OCI-LY3 (cell line): ENCODE results near the gene SLC35A5.

Experiments used
- H2AFZ ChIP-seq: fragments of 200-600, 300-600 bp; shearing (Covaris generic); 2 replicates; pipeline ENCODE4 v1.6.0; 2014; ENCODE audit warnings: antibody characterized with exemption, low read depth, low read length
- H3K27ac ChIP-seq: fragments of 200-600, 300-600 bp; sonication (generic); 2 replicates; pipeline ENCODE4 v1.5.1; 2014; ENCODE audit warnings: mild to moderate bottlenecking, low read length, moderate library complexity, mixed read lengths
- H3K27me3 ChIP-seq: fragments of 200-600, 300-600 bp; sonication (generic); 2 replicates; pipeline ENCODE4 v1.6.1; 2014; ENCODE audit warnings: low read depth, low read length, mixed read lengths
- H3K36me3 ChIP-seq: fragments of 200-600, 300-600 bp; sonication (generic); replicated peaks from 2 replicates; pipeline ENCODE3; 2014; ENCODE audit warnings: low read depth, low read length, mixed read lengths
- H3K4me1 ChIP-seq: fragments of 300-600, 200-600 bp; sonication (generic); 2 replicates; pipeline ENCODE4 v1.6.1; 2014; ENCODE audit warnings: low read length, mixed read lengths
- H3K4me2 ChIP-seq: fragments of 200-600, 300-600 bp; sonication (generic); 2 replicates; pipeline ENCODE4 v1.6.1; 2014; ENCODE audit warnings: low read length, mixed read lengths
- H3K4me3 ChIP-seq: fragments of 300-600, 200-600 bp; sonication (generic); 2 replicates; pipeline ENCODE4 v1.5.1; 2014; ENCODE audit warnings: antibody characterized with exemption, mild to moderate bottlenecking, low read length, moderate library complexity
- H3K79me2 ChIP-seq: fragments of 300-600, 200-600 bp; shearing (Covaris generic); 2 replicates; pipeline ENCODE4 v1.6.1; 2014; ENCODE audit warnings: mild to moderate bottlenecking, low read length, mixed read lengths
- H3K9ac ChIP-seq: fragments of 300-600, 200-600 bp; shearing (Covaris generic); 2 replicates; pipeline ENCODE4 v1.6.0; 2014; ENCODE audit warnings: mild to moderate bottlenecking, low read length, moderate library complexity
- H3K9me3 ChIP-seq: fragments of 200-600, 300-600 bp; shearing (Covaris generic); 2 replicates; pipeline ENCODE4 v1.6.1; 2014; ENCODE audit warnings: low read length, mixed read lengths; ENCODE audit not compliant: insufficient read depth
- H4K20me1 ChIP-seq: fragments of 200-600, 300-600 bp; sonication (generic); 2 replicates; pipeline ENCODE4 v1.6.1; 2016; ENCODE audit warnings: low read length, mixed read lengths; ENCODE audit not compliant: insufficient read depth
- CTCF ChIP-seq: fragments of 200-600, 300-600 bp; sonication (generic); IDR thresholded peaks from 2 replicates; pipeline ENCODE4 v1.5.1; 2014; ENCODE audit warnings: antibody characterized with exemption, low read length, low read depth
- EZH2phosphoT487 ChIP-seq: fragments of 200-600 bp; shearing (Covaris generic); IDR thresholded peaks from 2 replicates; pipeline ENCODE4 v1.6.1; 2018; ENCODE audit warnings: antibody characterized with exemption, mixed run types, low read depth

The SLC35A5 gene

GRCh38 chr3:112585782-112586181 is 23.9 kb downstream of the SLC35A5 start:
- no peak overlapping the region for H3K27ac ChIP-seq
- H3K9ac ChIP-seq, result no peak overlapping the region
- no peaks in the 10 kb centered on the region for H3K27me3 ChIP-seq
- no peaks in the 10 kb centered on the region for H4K20me1 ChIP-seq
- H2AFZ ChIP-seq, result no peak overlapping the region
- no peak overlapping the region for H3K4me3 ChIP-seq
- TF ChIP-seq EZH2phosphoT487 (no peak), CTCF (no peak)
- H3K4me2 ChIP-seq, result no peak overlapping the region
- H3K4me1 ChIP-seq, result peaks cover 41% of the 10 kb centered on the region
- no peaks in the 10 kb centered on the region for H3K9me3 ChIP-seq
- no peaks in the 10 kb centered on the region for H3K79me2 ChIP-seq
- peaks cover 36% of the 10 kb centered on the region for H3K36me3 ChIP-seq

GRCh38 chr3:112587336-112587735 is 25.5 kb downstream of the SLC35A5 start:
- no peaks in the 10 kb centered on the region for H3K79me2 ChIP-seq
- H3K4me2 ChIP-seq, result no peak overlapping the region

GRCh38 chr3:112593258-112593657 is 31.4 kb downstream of the SLC35A5 start:
- Histone ChIP-seq H3K27me3 (no peaks in the 10 kb centered on the region), H3K9ac (no peak overlapping the region), H3K4me1 (peaks cover 9% of the 10 kb centered on the region), H3K79me2 (no peaks in the 10 kb centered on the region), H4K20me1 (no peaks in the 10 kb centered on the region), H3K27ac (no peak overlapping the region), H3K36me3 (peaks cover 32% of the 10 kb centered on the region), H3K9me3 (peaks cover 12% of the 10 kb centered on the region), H2AFZ (no peak overlapping the region), H3K4me3 (no peak overlapping the region), H3K4me2 (no peak overlapping the region)
- TF ChIP-seq EZH2phosphoT487 (no peak), CTCF (no peak)

More at GRCh38 chr3:112587336-112587735, 25.5 kb downstream of the SLC35A5 start:
- TF ChIP-seq CTCF (no peak), EZH2phosphoT487 (no peak)
- H3K27ac ChIP-seq, result no peak overlapping the region
- H4K20me1 ChIP-seq, result no peaks in the 10 kb centered on the region
- no peak overlapping the region for H2AFZ ChIP-seq
- no peaks in the 10 kb centered on the region for H3K27me3 ChIP-seq
- 0 out of 2 replicates have a peak, but pooled peaks cover 1% of the 10 kb centered on the region for H3K9me3 ChIP-seq
- H3K4me1 ChIP-seq, result peaks cover 36% of the 10 kb centered on the region
- H3K36me3 ChIP-seq, result peaks cover 37% of the 10 kb centered on the region
- H3K4me3 ChIP-seq, result no peak overlapping the region
- H3K9ac ChIP-seq, result no peak overlapping the region

GRCh38 chr3:112594856-112595255 is 33.0 kb downstream of the SLC35A5 start:
- Histone ChIP-seq H3K36me3 (peaks cover 30% of the 10 kb centered on the region), H3K27ac (no peak overlapping the region), H3K27me3 (no peaks in the 10 kb centered on the region), H4K20me1 (no peaks in the 10 kb centered on the region), H3K9ac (no peak overlapping the region), H3K4me1 (peaks cover 9% of the 10 kb centered on the region), H3K9me3 (peaks cover 12% of the 10 kb centered on the region), H3K4me2 (no peak overlapping the region), H3K79me2 (no peaks in the 10 kb centered on the region), H2AFZ (no peak overlapping the region), H3K4me3 (no peak overlapping the region)
- no peak for TF ChIP-seq EZH2phosphoT487
- no peak for TF ChIP-seq CTCF
